HEK293T (cell line): ENCODE results near the gene C8A.

Experiments used
- ARNT ChIP-seq: fragments of 450-650 bp; IDR thresholded peaks from 2 replicates; pipeline ENCODE4 v1.6.1; 2017; ENCODE audit warnings: mild to moderate bottlenecking
- BHLHE40 ChIP-seq: fragments of 450-650 bp; IDR thresholded peaks from 2 replicates; pipeline ENCODE4 v1.6.1; 2016; ENCODE audit warnings: mild to moderate bottlenecking, moderate library complexity, borderline replicate concordance
- ELF4 ChIP-seq: fragments of 450-650 bp; IDR thresholded peaks from 2 replicates; pipeline ENCODE4 v1.6.1; 2017; ENCODE audit warnings: antibody characterized with exemption
- FOXA1 ChIP-seq: fragments of 450-650 bp; IDR thresholded peaks from 2 replicates; pipeline ENCODE4 v1.6.1; 2016; ENCODE audit warnings: mild to moderate bottlenecking
- FOXK2 ChIP-seq: fragments of 450-650 bp; IDR thresholded peaks from 2 replicates; pipeline ENCODE4 v1.6.1; 2016; ENCODE audit warnings: mild to moderate bottlenecking
- FOXM1 ChIP-seq: fragments of 450-650 bp; IDR thresholded peaks from 2 replicates; pipeline ENCODE4 v1.6.1; 2017; ENCODE audit warnings: mild to moderate bottlenecking, borderline replicate concordance
- HDGF ChIP-seq: fragments of 450-650 bp; IDR thresholded peaks from 2 replicates; pipeline ENCODE4 v1.6.1; 2017; ENCODE audit warnings: antibody characterized with exemption, borderline replicate concordance
- L3MBTL2 ChIP-seq: fragments of 450-650 bp; conservative IDR thresholded peaks from 2 replicates; pipeline ENCODE4 v1.6.1; 2016; ENCODE audit warnings: mild to moderate bottlenecking
- NFRKB ChIP-seq: fragments of 450-650 bp; IDR thresholded peaks from 2 replicates; pipeline ENCODE4 v1.6.1; 2016; ENCODE audit warnings: mild to moderate bottlenecking, moderate library complexity
- SP1 ChIP-seq: fragments of 450-650 bp; IDR thresholded peaks from 2 replicates; pipeline ENCODE4 v1.6.1; 2017
- SUZ12 ChIP-seq: fragments of 450-650 bp; IDR thresholded peaks from 2 replicates; pipeline ENCODE4 v1.6.1; 2016; ENCODE audit warnings: mild to moderate bottlenecking
- TARDBP ChIP-seq: fragments of 450-650 bp; IDR thresholded peaks from 2 replicates; pipeline ENCODE4 v1.6.1; 2016
- TF ChIP-seq, protein P1 (sequence below): fragments of 450-650 bp; IDR thresholded peaks from 2 replicates; pipeline ENCODE4 v1.6.1; 2016

DNA sequence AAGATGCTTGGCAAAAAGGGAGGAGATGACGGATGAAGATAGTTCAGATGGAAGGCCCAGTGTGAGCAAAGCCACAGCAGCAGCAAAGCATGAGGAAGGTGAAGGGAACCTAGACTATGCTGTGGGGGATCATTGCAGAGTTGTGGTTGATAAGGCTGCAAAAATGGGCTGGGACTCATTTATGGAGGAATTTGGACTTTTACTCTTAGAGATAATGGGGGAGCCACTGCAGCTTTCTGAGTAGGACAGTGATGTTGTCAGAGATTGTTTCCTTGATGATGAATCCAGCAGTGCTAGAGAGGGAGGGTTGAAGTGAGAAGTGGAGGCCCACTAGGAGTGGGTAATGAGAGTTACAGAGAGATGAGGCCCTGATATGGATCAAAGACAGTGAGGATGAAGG lies 2.1 kb upstream of the C8A start:
- TF ChIP-seq SP1 (no peak), TARDBP (no peak), ARNT (no peak), FOXM1 (no peak), BHLHE40 (no peak), FOXK2 (no peak), SUZ12 (no peak), L3MBTL2 (no peak), NFRKB (no peak), ELF4 (no peak), HDGF (no peak), FOXA1 (no peak)
- TF ChIP-seq, protein P1, sequence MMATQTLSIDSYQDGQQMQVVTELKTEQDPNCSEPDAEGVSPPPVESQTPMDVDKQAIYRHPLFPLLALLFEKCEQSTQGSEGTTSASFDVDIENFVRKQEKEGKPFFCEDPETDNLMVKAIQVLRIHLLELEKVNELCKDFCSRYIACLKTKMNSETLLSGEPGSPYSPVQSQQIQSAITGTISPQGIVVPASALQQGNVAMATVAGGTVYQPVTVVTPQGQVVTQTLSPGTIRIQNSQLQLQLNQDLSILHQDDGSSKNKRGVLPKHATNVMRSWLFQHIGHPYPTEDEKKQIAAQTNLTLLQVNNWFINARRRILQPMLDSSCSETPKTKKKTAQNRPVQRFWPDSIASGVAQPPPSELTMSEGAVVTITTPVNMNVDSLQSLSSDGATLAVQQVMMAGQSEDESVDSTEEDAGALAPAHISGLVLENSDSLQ = no peak
